Midbrain (tissue), 1 donor: ENCODE measurements around the gene IFFO2.

Experiments
- DNase-seq: peaks from one replicate; lab custom pipeline; 2025; lab: John Stamatoyannopoulos, UW

Gene IFFO2

DNA sequence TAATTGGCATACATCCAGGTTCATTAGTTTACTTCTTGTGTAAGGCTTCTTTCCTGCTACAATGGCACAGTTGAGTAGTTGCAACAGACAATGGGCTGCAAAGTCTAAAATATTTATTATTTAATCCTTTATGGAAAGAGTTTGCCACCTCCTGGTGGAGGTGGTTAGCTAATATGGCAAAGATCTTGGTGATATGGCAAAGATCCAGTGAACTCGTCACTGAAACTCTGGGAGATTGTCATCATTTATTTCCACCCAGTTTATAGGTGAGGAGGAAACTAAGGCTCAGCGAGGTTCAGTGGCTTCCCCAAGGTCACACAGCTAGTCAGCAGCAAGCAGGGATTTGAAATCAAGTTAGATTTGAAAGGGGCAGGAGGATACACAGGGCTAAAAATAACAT is 16.1 kb upstream of the IFFO2 start:
- DNase-seq: no peak

- no peak for DNase-seq
Measured at GRCh38 chr1:18970762-18971161, 14.3 kb upstream of the IFFO2 start.

GRCh38 chr1:18970358-18970757 is 13.9 kb upstream of the IFFO2 start:
- DNase-seq: no peak

- no peak for DNase-seq
Measured at GRCh38 chr1:18967066-18967690, 10.7 kb upstream of the IFFO2 start.

DNA sequence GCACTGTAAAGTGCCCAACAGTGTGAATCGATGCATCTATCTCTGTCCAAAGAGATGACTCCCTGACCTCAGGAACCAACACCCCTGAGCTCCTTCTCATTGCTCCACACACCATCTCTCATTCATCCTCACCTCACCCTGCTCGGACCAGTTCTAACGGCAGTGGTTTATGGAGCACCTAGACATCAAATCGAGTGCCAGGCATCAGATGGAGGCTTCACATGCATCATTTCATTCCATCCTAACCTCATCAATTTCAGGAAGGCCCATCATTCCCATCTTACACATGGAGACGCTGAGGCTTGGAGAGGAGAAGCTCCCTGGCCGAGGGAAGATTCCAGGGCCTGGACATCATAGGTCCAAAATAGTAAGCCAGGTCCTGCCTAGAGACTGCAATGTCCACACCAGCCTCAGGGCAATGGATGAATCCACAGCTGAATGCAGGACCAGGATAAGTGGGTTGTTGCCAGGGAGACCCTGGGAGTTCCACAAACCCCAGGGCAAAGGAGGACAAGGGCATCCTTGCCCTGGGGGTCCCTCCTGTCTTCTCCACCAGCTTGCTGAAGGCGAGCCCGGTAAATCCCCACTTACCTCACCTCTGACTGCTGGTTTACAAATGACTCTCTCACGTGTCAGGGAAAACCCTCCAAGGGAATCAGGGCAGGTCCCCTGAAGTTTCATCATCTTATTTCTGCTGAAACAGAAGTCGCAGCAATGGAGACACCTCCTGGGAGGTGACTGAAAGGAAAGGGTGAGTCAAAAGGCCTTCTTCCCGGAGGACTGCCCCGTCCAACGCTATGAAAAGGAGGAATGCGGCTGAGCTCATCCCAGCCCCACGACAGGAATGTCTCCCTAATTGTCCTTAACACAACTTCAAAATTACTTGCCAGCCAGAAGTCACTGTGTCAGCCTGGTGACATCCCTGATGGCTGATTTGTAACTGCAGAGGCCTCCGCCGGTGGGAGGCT is 9.0 kb upstream of the IFFO2 start:
- DNase-seq: no peak

GRCh38 chr1:18963968-18964367 is 7.5 kb upstream of the IFFO2 start:
- DNase-seq: no peak

- DNase-seq: no peak
Measured at GRCh38 chr1:18962855-18963737, 6.6 kb upstream of the IFFO2 start.

DNA sequence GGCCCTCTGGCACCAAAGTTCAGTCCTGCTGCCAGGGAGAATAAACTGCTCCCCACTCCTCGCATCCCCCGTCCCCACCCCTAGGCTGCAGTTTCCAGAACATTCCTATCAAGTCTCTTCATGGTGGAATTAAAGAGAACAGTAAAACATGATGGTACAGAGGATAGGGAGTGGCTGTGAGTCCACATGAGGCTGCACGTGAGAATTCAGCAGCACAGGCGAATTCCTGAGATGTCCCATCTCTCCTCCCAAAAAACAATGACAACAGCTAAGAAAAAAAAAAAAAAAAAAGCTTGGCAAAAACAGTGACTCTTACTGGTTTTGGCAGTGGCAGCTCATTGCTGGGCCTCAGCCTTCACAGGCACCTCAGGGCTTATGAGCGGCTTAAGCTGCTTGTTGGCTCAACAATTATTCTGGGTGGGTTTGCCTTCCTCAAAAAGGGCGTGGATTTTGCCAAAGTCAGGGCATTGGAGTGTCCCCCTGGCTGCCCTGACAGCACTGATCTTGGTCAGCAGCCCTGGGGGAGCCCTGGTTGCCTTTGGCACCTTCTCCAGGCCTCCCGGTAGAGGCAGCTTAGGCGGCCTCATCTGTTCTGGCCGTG is 5.7 kb upstream of the IFFO2 start:
- DNase-seq: no peak

DNA sequence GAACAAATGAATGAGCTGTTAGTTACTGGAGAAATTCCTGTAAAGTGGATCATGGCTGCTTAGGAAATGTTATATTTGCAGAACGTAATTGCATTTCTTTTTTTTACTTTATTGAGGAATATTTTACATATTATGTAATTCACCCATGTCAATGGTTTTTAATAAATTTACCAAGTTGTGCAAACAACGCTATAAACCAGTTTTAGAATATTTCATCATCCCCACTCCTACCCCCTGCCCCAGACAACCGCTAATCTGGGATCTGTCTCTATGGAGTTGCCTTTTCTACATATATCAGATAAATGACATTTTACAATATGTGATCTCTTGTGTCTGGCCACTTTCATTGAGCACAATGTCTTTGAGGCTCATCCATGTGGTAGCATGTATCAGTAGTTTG is 4.3 kb upstream of the IFFO2 start:
- DNase-seq: no peak

DNA sequence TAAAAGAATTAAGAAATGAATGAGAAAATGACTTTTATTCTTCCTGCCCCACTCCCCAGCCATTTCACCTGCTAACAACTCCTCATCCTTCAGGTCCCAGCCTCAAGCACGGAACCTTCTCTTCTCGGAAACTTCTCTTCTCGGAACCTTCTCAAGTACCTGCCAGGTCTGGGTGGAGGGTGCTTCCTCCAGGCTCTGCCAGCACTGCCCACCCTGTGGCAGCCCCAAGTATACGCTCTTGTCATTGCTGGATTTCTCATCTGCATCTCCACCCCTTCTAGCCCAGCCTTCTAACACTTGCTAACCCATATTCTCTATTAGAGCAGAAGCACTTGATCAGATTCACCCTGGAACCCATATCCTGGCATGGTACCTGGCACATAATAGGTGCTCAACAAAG is 3.9 kb upstream of the IFFO2 start:
- no peak for DNase-seq

- DNase-seq: no peak
Measured at GRCh38 chr1:18959591-18959990, 3.1 kb upstream of the IFFO2 start.

DNA sequence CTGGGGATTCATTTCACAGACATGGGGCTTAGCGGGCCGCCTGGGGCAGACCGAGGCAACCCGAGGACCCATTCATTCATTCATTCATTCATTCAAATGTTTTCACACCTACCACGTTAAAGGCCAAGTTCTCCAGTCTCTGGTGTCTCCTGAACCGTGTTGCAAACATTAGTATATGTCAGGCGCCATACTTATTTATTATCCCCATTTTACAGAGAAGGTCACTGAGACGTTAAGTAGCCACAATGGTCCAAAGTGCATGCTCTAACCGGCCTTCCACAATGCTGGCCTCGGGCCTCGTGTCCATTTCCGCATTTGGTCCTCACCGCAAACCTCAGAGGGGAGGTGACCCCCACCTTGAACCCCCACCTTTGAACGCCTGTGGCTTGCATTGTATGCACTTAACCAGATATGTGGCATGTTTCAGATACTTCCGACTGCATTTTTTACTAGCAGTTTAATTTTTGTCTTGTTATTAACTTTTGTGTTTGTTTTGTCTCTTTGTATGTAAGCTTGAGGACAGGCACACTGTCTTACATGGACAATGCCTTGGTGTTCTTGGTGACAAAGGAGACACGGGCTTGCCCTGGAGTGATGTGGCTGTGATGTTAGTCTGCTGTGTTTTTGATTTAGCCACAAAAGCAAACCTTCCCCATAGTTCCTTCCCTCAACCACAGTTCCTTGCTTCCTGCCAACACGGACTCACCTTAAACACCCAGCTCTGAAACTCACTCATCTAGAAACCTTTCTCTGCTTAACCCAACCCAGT is 1.2 kb upstream of the IFFO2 start:
- no peak for DNase-seq

DNA sequence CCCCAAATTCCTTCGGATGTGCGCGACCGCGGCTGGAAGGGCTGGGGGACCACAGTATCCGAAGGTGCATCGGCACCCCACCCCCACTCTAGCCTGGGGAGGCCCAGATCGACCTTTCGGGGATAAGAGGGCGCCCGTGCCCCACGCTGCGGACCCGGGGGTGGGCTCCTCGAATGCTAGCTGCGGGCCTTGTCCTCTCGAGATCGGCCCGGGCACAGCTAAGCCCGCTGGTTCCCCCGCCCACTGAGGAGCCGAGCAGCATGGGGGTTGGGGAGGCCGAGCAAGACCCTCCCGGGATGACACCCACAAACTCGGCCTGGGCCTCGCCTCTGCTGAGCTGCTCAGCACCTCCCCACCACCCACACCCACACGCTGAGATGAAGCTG is 653 bp upstream of the IFFO2 start:
- DNase-seq: no peak

DNA sequence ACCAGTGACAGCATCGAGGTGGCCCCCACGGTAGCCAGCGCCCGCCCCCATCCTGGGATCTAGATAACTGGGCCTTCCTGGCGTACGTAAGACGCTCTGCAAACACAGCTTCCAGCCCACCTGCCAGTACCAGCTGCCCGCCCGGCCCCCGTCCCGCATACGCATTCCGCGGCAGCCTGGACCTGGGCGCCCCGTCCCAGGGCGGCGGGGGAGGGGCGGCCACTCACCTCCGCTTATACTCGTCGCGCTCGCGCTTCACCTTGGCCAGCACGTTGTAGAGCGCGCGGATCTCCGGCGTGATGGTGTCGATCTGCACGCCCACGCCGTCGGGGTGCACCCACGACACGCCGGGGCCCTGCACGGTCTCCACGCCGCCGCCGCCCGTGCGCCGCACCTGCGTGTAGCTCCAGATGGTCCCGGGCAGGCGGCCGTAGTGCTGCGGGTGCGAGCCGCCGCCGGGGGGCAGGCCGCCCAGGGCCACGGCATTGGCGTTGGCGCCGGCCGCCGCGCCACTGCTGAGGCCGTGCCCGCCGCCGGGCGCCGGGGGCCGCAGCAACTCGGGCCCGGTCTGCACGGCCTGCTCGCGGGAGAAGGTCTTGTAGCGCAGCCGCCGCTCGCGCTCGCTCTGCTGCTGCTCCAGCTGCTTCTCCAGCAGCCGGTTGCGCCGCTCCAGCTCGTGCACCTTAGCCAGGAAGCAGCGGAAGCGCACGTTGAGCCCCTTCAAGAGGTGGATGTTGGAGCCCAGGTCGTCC is 859 bp downstream of the IFFO2 start:
- no peak for DNase-seq

DNA sequence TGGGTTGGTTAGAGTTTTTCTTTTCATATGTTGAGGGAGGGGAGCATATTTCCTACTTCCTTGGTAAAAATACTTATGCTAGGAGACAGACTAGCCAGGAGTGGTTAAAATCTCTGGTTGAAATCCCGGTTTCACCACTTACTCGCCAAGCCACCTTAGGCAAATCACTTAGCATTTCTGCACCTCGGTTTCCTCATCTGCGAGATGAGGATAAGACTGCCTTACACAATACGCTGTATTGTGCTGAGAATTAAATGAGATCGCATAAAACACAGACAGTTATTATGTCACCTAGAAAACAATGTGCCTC is 1.4 kb downstream of the IFFO2 start:
- no peak for DNase-seq

GRCh38 chr1:18954270-18955071 is 2.0 kb downstream of the IFFO2 start:
- no peak for DNase-seq

GRCh38 chr1:18953731-18954231 is 2.7 kb downstream of the IFFO2 start:
- no peak for DNase-seq

DNA sequence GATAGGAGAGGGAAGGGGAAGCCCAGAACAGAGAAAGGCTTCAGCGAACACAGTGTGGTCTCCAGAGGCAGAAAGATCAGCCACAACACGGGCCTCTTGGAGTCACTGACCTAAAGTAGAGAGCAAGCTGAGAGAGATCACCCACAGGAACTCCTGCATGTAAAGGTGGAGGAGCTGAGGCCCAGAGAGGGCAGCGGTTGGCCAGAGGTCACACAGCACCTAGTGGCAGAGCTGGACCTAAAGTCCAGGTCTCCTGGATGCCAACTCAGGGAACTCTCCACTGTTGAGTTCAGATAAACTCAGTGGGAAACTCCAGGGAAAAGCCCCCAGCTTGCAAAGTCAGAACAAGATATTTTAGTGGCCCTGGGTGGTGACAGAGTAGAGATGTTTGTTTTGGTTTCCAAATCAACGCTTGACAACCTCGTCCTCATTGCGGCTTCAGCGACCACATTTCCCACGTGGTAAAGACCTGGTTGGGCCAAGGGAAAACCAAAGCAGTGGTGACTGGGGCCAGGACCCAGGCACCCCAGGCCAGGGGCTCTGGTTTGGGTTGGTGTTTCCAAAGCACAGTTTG is 4.6 kb downstream of the IFFO2 start:
- no peak for DNase-seq

- no peak for DNase-seq
Measured at GRCh38 chr1:18951416-18951815, 5.1 kb downstream of the IFFO2 start.
